Liver (tissue), 9 donors: ENCODE measurements around the gene PRSS12. TPM values are rescaled to one million over a fixed set of nuclear protein-coding genes. Genes with fewer than 3 reads are reported as not detected.

Experiments
- DNase-seq: peaks from one replicate; pipeline ENCODE4 v3.0.0-alpha.2; 2017; ENCODE audit warnings: low spot score
- H3K27ac ChIP-seq, 2 donors: one replicate each; pipeline ENCODE4 v1.7.0; 2013; ENCODE audit warnings: inconsistent platforms in 2 of 2, low read length in 2 of 2, control low read depth in 1 of 2, low read depth in 1 of 2, mild to moderate bottlenecking in 1 of 2
- H3K27me3 ChIP-seq, 4 donors: one replicate each; pipeline versions ENCODE4 v1.6.1 to v1.7.0; 2013; ENCODE audit warnings: low read length in 3 of 4, inconsistent platforms in 1 of 4, mild to moderate bottlenecking in 1 of 4, moderate library complexity in 1 of 4; ENCODE audit not compliant: control insufficient read depth in 4 of 4, insufficient read depth in 4 of 4
- H3K36me3 ChIP-seq, 4 donors: one replicate each; pipeline versions ENCODE4 v1.6.1 to v1.7.0; 2013; ENCODE audit warnings: low read length in 3 of 4, mild to moderate bottlenecking in 3 of 4, low read depth in 1 of 4, moderate library complexity in 1 of 4; ENCODE audit not compliant: control insufficient read depth in 4 of 4, insufficient read depth in 3 of 4
- H3K4me1 ChIP-seq, 4 donors: one replicate each; pipeline versions ENCODE4 v1.6.1 to v1.7.0; 2013; ENCODE audit warnings: low read length in 3 of 4, mild to moderate bottlenecking in 3 of 4, moderate library complexity in 1 of 4; ENCODE audit not compliant: control insufficient read depth in 4 of 4, insufficient read depth in 4 of 4
- H3K4me3 ChIP-seq, 3 donors: one replicate each; pipeline versions ENCODE4 v1.6.1 to v1.7.0; 2013; ENCODE audit warnings: low read length in 3 of 3, control low read depth in 1 of 3, low read depth in 1 of 3, mild to moderate bottlenecking in 1 of 3
- H3K9ac ChIP-seq, 2 donors: one replicate each; pipeline ENCODE4 v1.7.0; 2013; ENCODE audit warnings: low read length in 2 of 2, mild to moderate bottlenecking in 2 of 2, moderate library complexity in 2 of 2, control low read depth in 1 of 2, low read depth in 1 of 2
- H3K9me3 ChIP-seq, 4 donors: one replicate each; pipeline versions ENCODE4 v1.6.1 to v1.7.0; 2013; ENCODE audit warnings: low read length in 3 of 4; ENCODE audit not compliant: control insufficient read depth in 4 of 4
- EGR1 ChIP-seq, 2 donors: IDR thresholded peaks; 2 replicates each; pipeline ENCODE4 v1.6.1; 2016 to 2018; ENCODE audit warnings: antibody characterized with exemption in 2 of 2, low read depth in 2 of 2
- FOXA1 ChIP-seq: IDR thresholded peaks from 2 replicates; pipeline ENCODE4 v1.6.1; 2016; ENCODE audit warnings: antibody characterized with exemption
- FOXA2 ChIP-seq: IDR thresholded peaks from 2 replicates; pipeline ENCODE4 v1.6.1; 2016; ENCODE audit warnings: antibody characterized with exemption
- GABPA ChIP-seq, 2 donors: IDR thresholded peaks in 1 of 2; conservative IDR thresholded peaks in 1 of 2; 2 replicates each; pipeline ENCODE4 v1.6.1; 2016; ENCODE audit warnings: antibody characterized with exemption in 2 of 2, mild to moderate bottlenecking in 1 of 2, moderate library complexity in 1 of 2
- HNF4A ChIP-seq, 2 donors: conservative IDR thresholded peaks; 2 replicates each; pipeline ENCODE4 v1.6.1; 2016; ENCODE audit warnings: antibody characterized with exemption in 2 of 2, mild to moderate bottlenecking in 2 of 2
- HNF4G ChIP-seq: IDR thresholded peaks from 2 replicates; pipeline ENCODE4 v1.6.1; 2016; ENCODE audit warnings: antibody characterized with exemption
- JUND ChIP-seq, 2 donors: IDR thresholded peaks; 2 replicates each; pipeline ENCODE4 v1.6.1; 2016; ENCODE audit warnings: antibody characterized with exemption in 2 of 2
- NR2F2 ChIP-seq: IDR thresholded peaks from 2 replicates; pipeline ENCODE4 v1.6.1; 2016; ENCODE audit warnings: antibody characterized with exemption
- RAD21 ChIP-seq, 2 donors: IDR thresholded peaks; 2 replicates each; pipeline ENCODE4 v1.6.1; 2016; ENCODE audit warnings: antibody characterized with exemption in 2 of 2, mild to moderate bottlenecking in 2 of 2
- RXRA ChIP-seq, 2 donors: IDR thresholded peaks; 2 replicates each; pipeline ENCODE4 v1.6.1; 2017 to 2018; ENCODE audit warnings: antibody characterized with exemption in 2 of 2, mild to moderate bottlenecking in 1 of 2
- TAF1 ChIP-seq: conservative IDR thresholded peaks from 2 replicates; pipeline ENCODE4 v1.6.1; 2016; ENCODE audit warnings: antibody characterized with exemption, mild to moderate bottlenecking
- YY1 ChIP-seq: IDR thresholded peaks from 2 replicates; pipeline ENCODE4 v1.6.1; 2016; ENCODE audit warnings: antibody characterized with exemption, mild to moderate bottlenecking
- WGBS: extraction: QIAGEN DNeasy Blood & Tissue Kit; methylation state at CpG from one replicate; pipeline ENCODE4 v1.1.7; 2013; 5-methylcytosine and 5-hydroxymethylcytosine counted together
- polyA plus RNA-seq, 2 donors: library from polyadenylated mRNA; stranded (reverse) in 1 of 2; unstranded in 1 of 2; fragments of 200-250 nt in 1 of 2; fragments of >200 nt in 1 of 2; fragmentation: Nextera tagmentation in 1 of 2; extraction: Ambion mirVana in 1 of 2; gene quantifications; one replicate each; pipeline versions ENCODE4 v1.2.1 to v1.2.3, GENCODE V29; 2013 to 2015
- total RNA-seq, 2 donors: library from RNA; depleted of rRNA; stranded (reverse); fragments of >200 nt; gene quantifications; one replicate each; pipeline ENCODE4 v1.2.3, GENCODE V29; 2014
- TF ChIP-seq, protein P1 (sequence below): fragments of 150-350 bp; IDR thresholded peaks from 2 replicates; pipeline ENCODE4 v1.5.1; 2017; ENCODE audit warnings: improper control_type of control experiment, low read depth, low read length; ENCODE audit not compliant: missing input control
- TF ChIP-seq, protein P2 (sequence below): IDR thresholded peaks from 2 replicates; pipeline ENCODE4 v1.6.1; 2016; ENCODE audit warnings: antibody characterized with exemption
- TF ChIP-seq, protein P3 (sequence below): IDR thresholded peaks from 2 replicates; pipeline ENCODE4 v1.6.1; 2016; ENCODE audit warnings: antibody characterized with exemption, mild to moderate bottlenecking
- TF ChIP-seq, protein P4 (sequence below): IDR thresholded peaks from 2 replicates; pipeline ENCODE4 v1.6.1; 2016; ENCODE audit warnings: antibody characterized with exemption
- TF ChIP-seq, protein P5 (sequence below): IDR thresholded peaks from 2 replicates; pipeline ENCODE4 v1.6.1; 2016; ENCODE audit warnings: antibody characterized with exemption
- donor health status: healthy.
- donor health status: healthy.
- donor health status: healthy.
- donor health status: healthy.
- donor health status: healthy.

Gene PRSS12
- total and polyA plus RNA-seq, 4 donors: 0.07 to 0.25 (median 0.10) TPM

DNA sequence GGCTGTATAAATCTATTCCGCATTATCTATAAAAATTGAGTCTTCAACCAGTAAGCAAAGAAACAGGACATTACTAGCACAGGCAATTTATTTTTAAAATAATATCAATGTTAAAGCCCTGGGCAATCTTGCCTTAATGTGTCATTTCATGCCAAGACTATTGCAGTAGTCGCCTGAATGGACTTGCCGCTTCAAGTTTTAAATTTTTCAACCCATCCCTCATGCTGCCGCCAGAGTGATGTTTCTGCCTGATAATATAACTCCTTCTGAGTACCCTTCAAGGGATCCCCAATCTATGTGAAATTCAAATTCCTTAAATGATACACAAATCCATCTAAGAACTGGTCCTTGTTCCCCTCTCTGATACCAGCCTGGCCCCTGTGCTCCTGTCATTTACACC lies 66.9 kb downstream of the PRSS12 start:
- no peak for DNase-seq
- 98% methylated on average over 4 of the region's 4 CpGs for WGBS
- H3K9ac ChIP-seq: no peak overlapping the region
- H3K27me3 ChIP-seq: no peaks in the 10 kb centered on the region
- peaks cover 2 to 44% (median 28%) of the 10 kb centered on the region in 4 donors for H3K4me1 ChIP-seq
- peaks cover 0 to 4% (median 1%) of the 10 kb centered on the region in 4 donors for H3K36me3 ChIP-seq
- H3K9me3 ChIP-seq: no peaks in the 10 kb centered on the region
- no peak overlapping the region for H3K27ac ChIP-seq
- TF ChIP-seq RAD21 (IDR thresholded peaks at IDR 0.05) (no peak), RXRA (IDR thresholded peaks at IDR 0.05) (no peak), FOXA2 (no peak), YY1 (no peak), GABPA (IDR thresholded peaks at IDR 0.05 in 1 of 2, conservative IDR thresholded peaks at IDR 0.05 in 1 of 2) (no peak)
- H3K4me3 ChIP-seq: no peak overlapping the region

DNA sequence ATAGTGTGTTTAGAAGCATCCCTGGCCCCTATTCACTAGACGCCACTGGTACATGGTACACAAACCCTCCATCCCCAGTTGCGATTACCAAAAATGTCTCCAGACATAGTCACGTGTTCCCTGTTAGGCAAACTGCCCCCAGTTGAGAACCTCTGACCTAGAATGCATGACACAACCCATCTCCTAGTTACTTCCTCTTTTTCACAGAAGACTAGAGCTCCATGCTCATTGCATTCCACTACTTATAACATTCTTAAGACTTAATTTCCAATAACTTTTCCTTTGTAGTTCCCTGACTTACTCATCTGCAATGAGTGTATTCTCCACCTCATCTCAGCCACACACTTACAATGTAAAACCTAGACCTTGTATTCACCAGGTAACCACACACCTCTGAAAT lies 68.6 kb downstream of the PRSS12 start:
- Histone ChIP-seq H3K9ac (no peak overlapping the region), H3K36me3 (peaks cover 0 to 4% (median 1%) of the 10 kb centered on the region in 4 donors), H3K27ac (no peak overlapping the region), H3K9me3 (no peaks in the 10 kb centered on the region), H3K27me3 (no peaks in the 10 kb centered on the region), H3K4me1 (peaks cover 2 to 57% (median 40%) of the 10 kb centered on the region in 4 donors), H3K4me3 (no peak overlapping the region)
- TF ChIP-seq, protein P1, sequence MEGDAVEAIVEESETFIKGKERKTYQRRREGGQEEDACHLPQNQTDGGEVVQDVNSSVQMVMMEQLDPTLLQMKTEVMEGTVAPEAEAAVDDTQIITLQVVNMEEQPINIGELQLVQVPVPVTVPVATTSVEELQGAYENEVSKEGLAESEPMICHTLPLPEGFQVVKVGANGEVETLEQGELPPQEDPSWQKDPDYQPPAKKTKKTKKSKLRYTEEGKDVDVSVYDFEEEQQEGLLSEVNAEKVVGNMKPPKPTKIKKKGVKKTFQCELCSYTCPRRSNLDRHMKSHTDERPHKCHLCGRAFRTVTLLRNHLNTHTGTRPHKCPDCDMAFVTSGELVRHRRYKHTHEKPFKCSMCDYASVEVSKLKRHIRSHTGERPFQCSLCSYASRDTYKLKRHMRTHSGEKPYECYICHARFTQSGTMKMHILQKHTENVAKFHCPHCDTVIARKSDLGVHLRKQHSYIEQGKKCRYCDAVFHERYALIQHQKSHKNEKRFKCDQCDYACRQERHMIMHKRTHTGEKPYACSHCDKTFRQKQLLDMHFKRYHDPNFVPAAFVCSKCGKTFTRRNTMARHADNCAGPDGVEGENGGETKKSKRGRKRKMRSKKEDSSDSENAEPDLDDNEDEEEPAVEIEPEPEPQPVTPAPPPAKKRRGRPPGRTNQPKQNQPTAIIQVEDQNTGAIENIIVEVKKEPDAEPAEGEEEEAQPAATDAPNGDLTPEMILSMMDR: no peak
- TF ChIP-seq, protein P2, sequence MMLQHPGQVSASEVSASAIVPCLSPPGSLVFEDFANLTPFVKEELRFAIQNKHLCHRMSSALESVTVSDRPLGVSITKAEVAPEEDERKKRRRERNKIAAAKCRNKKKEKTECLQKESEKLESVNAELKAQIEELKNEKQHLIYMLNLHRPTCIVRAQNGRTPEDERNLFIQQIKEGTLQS: no peak
- no peak for TF ChIP-seq EGR1 (IDR thresholded peaks at IDR 0.05; ENCODE audit: low read depth in 2 of 2)
- TF ChIP-seq HNF4A (conservative IDR thresholded peaks at IDR 0.05): no peak
- TF ChIP-seq JUND (IDR thresholded peaks at IDR 0.05): no peak
- TF ChIP-seq, protein P3, sequence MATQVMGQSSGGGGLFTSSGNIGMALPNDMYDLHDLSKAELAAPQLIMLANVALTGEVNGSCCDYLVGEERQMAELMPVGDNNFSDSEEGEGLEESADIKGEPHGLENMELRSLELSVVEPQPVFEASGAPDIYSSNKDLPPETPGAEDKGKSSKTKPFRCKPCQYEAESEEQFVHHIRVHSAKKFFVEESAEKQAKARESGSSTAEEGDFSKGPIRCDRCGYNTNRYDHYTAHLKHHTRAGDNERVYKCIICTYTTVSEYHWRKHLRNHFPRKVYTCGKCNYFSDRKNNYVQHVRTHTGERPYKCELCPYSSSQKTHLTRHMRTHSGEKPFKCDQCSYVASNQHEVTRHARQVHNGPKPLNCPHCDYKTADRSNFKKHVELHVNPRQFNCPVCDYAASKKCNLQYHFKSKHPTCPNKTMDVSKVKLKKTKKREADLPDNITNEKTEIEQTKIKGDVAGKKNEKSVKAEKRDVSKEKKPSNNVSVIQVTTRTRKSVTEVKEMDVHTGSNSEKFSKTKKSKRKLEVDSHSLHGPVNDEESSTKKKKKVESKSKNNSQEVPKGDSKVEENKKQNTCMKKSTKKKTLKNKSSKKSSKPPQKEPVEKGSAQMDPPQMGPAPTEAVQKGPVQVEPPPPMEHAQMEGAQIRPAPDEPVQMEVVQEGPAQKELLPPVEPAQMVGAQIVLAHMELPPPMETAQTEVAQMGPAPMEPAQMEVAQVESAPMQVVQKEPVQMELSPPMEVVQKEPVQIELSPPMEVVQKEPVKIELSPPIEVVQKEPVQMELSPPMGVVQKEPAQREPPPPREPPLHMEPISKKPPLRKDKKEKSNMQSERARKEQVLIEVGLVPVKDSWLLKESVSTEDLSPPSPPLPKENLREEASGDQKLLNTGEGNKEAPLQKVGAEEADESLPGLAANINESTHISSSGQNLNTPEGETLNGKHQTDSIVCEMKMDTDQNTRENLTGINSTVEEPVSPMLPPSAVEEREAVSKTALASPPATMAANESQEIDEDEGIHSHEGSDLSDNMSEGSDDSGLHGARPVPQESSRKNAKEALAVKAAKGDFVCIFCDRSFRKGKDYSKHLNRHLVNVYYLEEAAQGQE: no peak
- no peak for TF ChIP-seq FOXA1
- no peak for TF ChIP-seq YY1
- 55% methylated on average over 3 of the region's 3 CpGs for WGBS
- no peak for DNase-seq

DNA sequence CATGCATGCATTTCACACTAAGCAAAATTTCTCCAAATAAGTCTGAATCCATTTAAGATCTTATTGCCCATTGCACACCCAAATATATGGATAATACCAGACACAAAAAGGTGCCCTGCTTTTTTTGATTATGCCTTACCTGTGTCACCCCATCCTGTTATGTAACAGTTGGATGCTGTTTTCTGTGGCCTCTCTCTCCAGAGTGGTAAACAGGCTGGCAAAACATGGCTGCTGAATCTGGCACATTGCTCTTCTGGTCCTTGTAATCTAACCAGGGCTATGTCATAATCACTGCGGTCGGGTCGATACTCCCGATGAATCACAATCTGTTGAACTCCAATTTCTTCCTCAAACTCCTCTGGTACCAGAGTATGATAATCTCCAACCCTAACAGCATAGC lies 70.1 kb downstream of the PRSS12 start:
- no peaks in the 10 kb centered on the region for H3K9me3 ChIP-seq
- WGBS: 12% methylated on average over 4 of the region's 4 CpGs
- no peaks in the 10 kb centered on the region for H3K27me3 ChIP-seq
- no peak overlapping the region for H3K9ac ChIP-seq
- no peak for DNase-seq
- H3K4me3 ChIP-seq: no peak overlapping the region
- peak overlapping the region; percentile 33 for H3K27ac ChIP-seq
- peaks cover 0 to 4% (median 1%) of the 10 kb centered on the region in 4 donors for H3K36me3 ChIP-seq
- peaks cover 2 to 49% (median 34%) of the 10 kb centered on the region in 4 donors for H3K4me1 ChIP-seq
- TF ChIP-seq, protein P3: peak; percentile 67
- peak in 1 of 2 donors; percentile 36 for TF ChIP-seq GABPA (IDR thresholded peaks at IDR 0.05 in 1 of 2, conservative IDR thresholded peaks at IDR 0.05 in 1 of 2)
- TF ChIP-seq JUND (IDR thresholded peaks at IDR 0.05): peak; percentile 92 to 95
- TF ChIP-seq, protein P4, sequence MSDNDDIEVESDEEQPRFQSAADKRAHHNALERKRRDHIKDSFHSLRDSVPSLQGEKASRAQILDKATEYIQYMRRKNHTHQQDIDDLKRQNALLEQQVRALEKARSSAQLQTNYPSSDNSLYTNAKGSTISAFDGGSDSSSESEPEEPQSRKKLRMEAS: peak; percentile 61
- peak; percentile 31 for TF ChIP-seq TAF1
- peak; percentile 23 for TF ChIP-seq NR2F2
- TF ChIP-seq HNF4A (conservative IDR thresholded peaks at IDR 0.05): peak; percentile 64 to 82
- TF ChIP-seq, protein P5, sequence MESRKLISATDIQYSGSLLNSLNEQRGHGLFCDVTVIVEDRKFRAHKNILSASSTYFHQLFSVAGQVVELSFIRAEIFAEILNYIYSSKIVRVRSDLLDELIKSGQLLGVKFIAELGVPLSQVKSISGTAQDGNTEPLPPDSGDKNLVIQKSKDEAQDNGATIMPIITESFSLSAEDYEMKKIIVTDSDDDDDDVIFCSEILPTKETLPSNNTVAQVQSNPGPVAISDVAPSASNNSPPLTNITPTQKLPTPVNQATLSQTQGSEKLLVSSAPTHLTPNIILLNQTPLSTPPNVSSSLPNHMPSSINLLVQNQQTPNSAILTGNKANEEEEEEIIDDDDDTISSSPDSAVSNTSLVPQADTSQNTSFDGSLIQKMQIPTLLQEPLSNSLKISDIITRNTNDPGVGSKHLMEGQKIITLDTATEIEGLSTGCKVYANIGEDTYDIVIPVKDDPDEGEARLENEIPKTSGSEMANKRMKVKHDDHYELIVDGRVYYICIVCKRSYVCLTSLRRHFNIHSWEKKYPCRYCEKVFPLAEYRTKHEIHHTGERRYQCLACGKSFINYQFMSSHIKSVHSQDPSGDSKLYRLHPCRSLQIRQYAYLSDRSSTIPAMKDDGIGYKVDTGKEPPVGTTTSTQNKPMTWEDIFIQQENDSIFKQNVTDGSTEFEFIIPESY: peak; percentile 74
- peak; percentile 33 for TF ChIP-seq HNF4G
- TF ChIP-seq YY1: peak; percentile 98
